Measurements from ENCODE around the gene UTS2R. TPM values are rescaled to one million over a fixed set of nuclear protein-coding genes. Genes with fewer than 3 reads are reported as not detected.
A peak's percentile ranks its signal among the peaks of the same experiment; 100 is the strongest.

Gene UTS2R
- total RNA-seq, 2 donors from 2014 or later, result 0.18 TPM; not detected in 1

GRCh38 chr17:82388922-82389283 is 17.3 kb downstream of the UTS2R start:
- no peak for ATAC-seq
- Mint-ChIP-seq H3K27ac (no peak overlapping the region), H3K36me3 (no peaks in the 10 kb centered on the region), H3K9me3 (no peaks in the 10 kb centered on the region)
- DNase-seq (ENCODE audit: low spot score in 2 of 2), result no peak

GRCh38 chr17:82389379-82389778 is 17.8 kb downstream of the UTS2R start:
- ATAC-seq, result no peak
- Mint-ChIP-seq H3K36me3 (no peaks in the 10 kb centered on the region), H3K27ac (no peak overlapping the region), H3K9me3 (no peaks in the 10 kb centered on the region)
- no peak for DNase-seq (ENCODE audit: low spot score in 2 of 2)

- no peaks in the 10 kb centered on the region for H3K9me3 Mint-ChIP-seq
- no peak for DNase-seq (ENCODE audit: low spot score in 2 of 2)
- no peak overlapping the region for H3K27ac Mint-ChIP-seq
- no peaks in the 10 kb centered on the region for H3K36me3 Mint-ChIP-seq
- no peak for ATAC-seq
Measured at GRCh38 chr17:82390015-82390859, 18.7 kb downstream of the UTS2R start.

GRCh38 chr17:82390860-82391435 is 19.4 kb downstream of the UTS2R start:
- no peak for DNase-seq (ENCODE audit: low spot score in 2 of 2)
- H3K36me3 Mint-ChIP-seq, result no peaks in the 10 kb centered on the region
- no peak overlapping the region for H3K27ac Mint-ChIP-seq
- H3K9me3 Mint-ChIP-seq, result no peaks in the 10 kb centered on the region
- no peak for ATAC-seq

- ATAC-seq (no peak), DNase-seq (ENCODE audit: low spot score in 2 of 2) (no peak)
- H3K27ac Mint-ChIP-seq, result no peak overlapping the region
- H3K9me3 Mint-ChIP-seq, result no peaks in the 10 kb centered on the region
- H3K36me3 Mint-ChIP-seq, result no peaks in the 10 kb centered on the region
Measured at GRCh38 chr17:82391496-82392066, 20.0 kb downstream of the UTS2R start.

- DNase-seq (ENCODE audit: low spot score in 2 of 2), result no peak
- H3K9me3 Mint-ChIP-seq, result no peaks in the 10 kb centered on the region
- ATAC-seq, result no peak
- no peak overlapping the region for H3K27ac Mint-ChIP-seq
- no peaks in the 10 kb centered on the region for H3K36me3 Mint-ChIP-seq
Measured at GRCh38 chr17:82392209-82392920, 20.8 kb downstream of the UTS2R start.

- H3K9me3 Mint-ChIP-seq, result no peaks in the 10 kb centered on the region
- H3K27ac Mint-ChIP-seq, result no peak overlapping the region
- DNase-seq (ENCODE audit: low spot score in 2 of 2) (no peak), ATAC-seq (no peak)
- no peaks in the 10 kb centered on the region for H3K36me3 Mint-ChIP-seq
Measured at GRCh38 chr17:82392941-82393340, 21.4 kb downstream of the UTS2R start.

- no peaks in the 10 kb centered on the region for H3K9me3 Mint-ChIP-seq
Measured at GRCh38 chr17:82394278-82394677, 22.7 kb downstream of the UTS2R start.

GRCh38 chr17:82396601-82397435 is 25.3 kb downstream of the UTS2R start:
- H3K36me3 Mint-ChIP-seq, result peaks cover 0 to 10% of the 10 kb centered on the region in 2 donors
- no peaks in the 10 kb centered on the region for H3K9me3 Mint-ChIP-seq
- H3K27ac Mint-ChIP-seq, result no peak overlapping the region
- DNase-seq (ENCODE audit: low spot score in 2 of 2) (no peak), ATAC-seq (no peak)

More at GRCh38 chr17:82394278-82394677, 22.7 kb downstream of the UTS2R start:
- no peak overlapping the region for H3K27ac Mint-ChIP-seq
- DNase-seq (ENCODE audit: low spot score in 2 of 2) (no peak), ATAC-seq (no peak)
- H3K36me3 Mint-ChIP-seq, result no peaks in the 10 kb centered on the region

GRCh38 chr17:82397449-82398335 is 26.1 kb downstream of the UTS2R start:
- Mint-ChIP-seq H3K36me3 (peaks cover 0 to 13% of the 10 kb centered on the region in 2 donors), H3K27ac (no peak overlapping the region)

GRCh38 chr17:82399041-82399441 is 27.5 kb downstream of the UTS2R start:
- Mint-ChIP-seq H3K9me3 (no peaks in the 10 kb centered on the region), H3K27ac (no peak overlapping the region), H3K36me3 (peaks cover 4 to 18% of the 10 kb centered on the region in 2 donors)
- ATAC-seq, result no peak
- DNase-seq (ENCODE audit: low spot score in 2 of 2), result no peak

More at GRCh38 chr17:82397449-82398335, 26.1 kb downstream of the UTS2R start:
- H3K9me3 Mint-ChIP-seq, result no peaks in the 10 kb centered on the region
- ATAC-seq (no peak), DNase-seq (ENCODE audit: low spot score in 2 of 2) (no peak)

GRCh38 chr17:82399601-82400101 is 28.1 kb downstream of the UTS2R start:
- Mint-ChIP-seq H3K9me3 (no peaks in the 10 kb centered on the region), H3K36me3 (peaks cover 4 to 18% of the 10 kb centered on the region in 2 donors), H3K27ac (no peak overlapping the region)
- DNase-seq (ENCODE audit: low spot score in 2 of 2) (no peak), ATAC-seq (no peak)

GRCh38 chr17:82400206-82400605 is 28.6 kb downstream of the UTS2R start:
- H3K9me3 Mint-ChIP-seq, result no peaks in the 10 kb centered on the region
- ATAC-seq, result no peak
- no peak overlapping the region for H3K27ac Mint-ChIP-seq
- H3K36me3 Mint-ChIP-seq, result peaks cover 4 to 18% of the 10 kb centered on the region in 2 donors
- no peak for DNase-seq (ENCODE audit: low spot score in 2 of 2)

- Mint-ChIP-seq H3K36me3 (peaks cover 4 to 18% of the 10 kb centered on the region in 2 donors), H3K9me3 (no peaks in the 10 kb centered on the region), H3K27ac (peak overlapping the region in 1 of 2 donors; percentile 97)
- DNase-seq (ENCODE audit: low spot score in 2 of 2) (peak; percentile 54 to 76), ATAC-seq (peak; percentile 75 to 92)
Measured at GRCh38 chr17:82400830-82401229, 29.3 kb downstream of the UTS2R start.

GRCh38 chr17:82402865-82403264 is 31.3 kb downstream of the UTS2R start:
- no peaks in the 10 kb centered on the region for H3K9me3 Mint-ChIP-seq
- DNase-seq (ENCODE audit: low spot score in 2 of 2) (no peak), ATAC-seq (no peak)
- no peak overlapping the region for H3K27ac Mint-ChIP-seq
- peaks cover 4 to 18% of the 10 kb centered on the region in 2 donors for H3K36me3 Mint-ChIP-seq

Measured in activated naive CD4-positive, alpha-beta T cell treated with anti-CD3 and anti-CD28 coated beads, Interleukin-2, amount 50 U/mL, for 72 hours (primary cell).